ENCODE results near the gene KCNE3. TPM values are rescaled to one million over a fixed set of nuclear protein-coding genes. Genes with fewer than 3 reads are reported as not detected.

The KCNE3 gene
- total and polyA plus RNA-seq, 2 donors from 2014 or later = 15.9 to 19.2 TPM

- TF ChIP-seq CTCF (IDR thresholded peaks at IDR 0.05; ENCODE audit: borderline replicate concordance, extremely low read depth, insufficient read depth) = no peak
- no peaks in the 10 kb centered on the region for H3K27me3 ChIP-seq (ENCODE audit: control insufficient read depth, insufficient read depth, low read length)
- no peaks in the 10 kb centered on the region for H3K36me3 ChIP-seq (ENCODE audit: control insufficient read depth in 2 of 3, insufficient read depth in 3 of 3, low read length in 3 of 3)
- no peaks in the 10 kb centered on the region for H3K9me3 ChIP-seq (ENCODE audit: control insufficient read depth in 2 of 3, insufficient read depth in 1 of 3, low read length in 3 of 3)
- DNase-seq (no peak), FAIRE-seq (no peak)
- H3K4me1 ChIP-seq (ENCODE audit: control insufficient read depth in 2 of 3, insufficient read depth in 2 of 3, low read depth in 1 of 3, low read length in 3 of 3) = peaks cover 0 to 6% (median 0%) of the 10 kb centered on the region in 3 donors
- H3K4me3 ChIP-seq (ENCODE audit: low read length in 3 of 3) = no peak overlapping the region
- intact Hi-C loops (cut with DNase I) = no loop called here
- H3K9ac ChIP-seq (ENCODE audit: low read length in 3 of 3) = no peak overlapping the region
- H3K27ac ChIP-seq (ENCODE audit: low read depth in 2 of 2, low read length in 2 of 2) = no peak overlapping the region
Measured at GRCh38 chr11:74476536-74476935, 9.2 kb upstream of the KCNE3 start.

GRCh38 chr11:74474316-74474715 lies 7.0 kb upstream of the KCNE3 start:
- H3K27me3 ChIP-seq (ENCODE audit: control insufficient read depth, insufficient read depth, low read length) = no peaks in the 10 kb centered on the region
- no peak overlapping the region for H3K4me3 ChIP-seq (ENCODE audit: low read length in 3 of 3)
- peaks cover 0 to 10% (median 0%) of the 10 kb centered on the region in 3 donors for H3K4me1 ChIP-seq (ENCODE audit: control insufficient read depth in 2 of 3, insufficient read depth in 2 of 3, low read depth in 1 of 3, low read length in 3 of 3)
- DNase-seq (no peak), FAIRE-seq (no peak)
- intact Hi-C loops (cut with DNase I) = no loop called here
- no peak overlapping the region for H3K9ac ChIP-seq (ENCODE audit: low read length in 3 of 3)
- no peaks in the 10 kb centered on the region for H3K36me3 ChIP-seq (ENCODE audit: control insufficient read depth in 2 of 3, insufficient read depth in 3 of 3, low read length in 3 of 3)
- H3K9me3 ChIP-seq (ENCODE audit: control insufficient read depth in 2 of 3, insufficient read depth in 1 of 3, low read length in 3 of 3) = no peaks in the 10 kb centered on the region
- H3K27ac ChIP-seq (ENCODE audit: low read depth in 2 of 2, low read length in 2 of 2) = no peak overlapping the region
- TF ChIP-seq CTCF (IDR thresholded peaks at IDR 0.05; ENCODE audit: borderline replicate concordance, extremely low read depth, insufficient read depth) = no peak

GRCh38 chr11:74473382-74474173 lies 6.2 kb upstream of the KCNE3 start:
- intact Hi-C loops (cut with DNase I) = no loop called here
- Histone ChIP-seq H3K36me3 (ENCODE audit: control insufficient read depth in 2 of 3, insufficient read depth in 3 of 3, low read length in 3 of 3) (no peaks in the 10 kb centered on the region), H3K4me1 (ENCODE audit: control insufficient read depth in 2 of 3, insufficient read depth in 2 of 3, low read depth in 1 of 3, low read length in 3 of 3) (peaks cover 0 to 10% (median 0%) of the 10 kb centered on the region in 3 donors), H3K9ac (ENCODE audit: low read length in 3 of 3) (no peak overlapping the region), H3K9me3 (ENCODE audit: control insufficient read depth in 2 of 3, insufficient read depth in 1 of 3, low read length in 3 of 3) (no peaks in the 10 kb centered on the region), H3K27me3 (ENCODE audit: control insufficient read depth, insufficient read depth, low read length) (no peaks in the 10 kb centered on the region), H3K27ac (ENCODE audit: low read depth in 2 of 2, low read length in 2 of 2) (no peak overlapping the region), H3K4me3 (ENCODE audit: low read length in 3 of 3) (no peak overlapping the region)
- TF ChIP-seq CTCF (IDR thresholded peaks at IDR 0.05; ENCODE audit: borderline replicate concordance, extremely low read depth, insufficient read depth) = no peak
- DNase-seq (no peak), FAIRE-seq (no peak)
